ENCODE results near the gene FNIP2.
A peak's percentile ranks its signal among the peaks of the same experiment; 100 is the strongest.
"Not testable (repeated sequence)": the region's sequence is repeated elsewhere in the genome, so short reads cannot be mapped to it uniquely, and the experiment has no call there.

FNIP2 gene

GRCh38 chr4:158875026-158875425, 106.2 kb downstream of the FNIP2 start:
- DNase-seq, result no peak

- no peak for DNase-seq
Observed at GRCh38 chr4:158875455-158875854, 106.6 kb downstream of the FNIP2 start.

DNA sequence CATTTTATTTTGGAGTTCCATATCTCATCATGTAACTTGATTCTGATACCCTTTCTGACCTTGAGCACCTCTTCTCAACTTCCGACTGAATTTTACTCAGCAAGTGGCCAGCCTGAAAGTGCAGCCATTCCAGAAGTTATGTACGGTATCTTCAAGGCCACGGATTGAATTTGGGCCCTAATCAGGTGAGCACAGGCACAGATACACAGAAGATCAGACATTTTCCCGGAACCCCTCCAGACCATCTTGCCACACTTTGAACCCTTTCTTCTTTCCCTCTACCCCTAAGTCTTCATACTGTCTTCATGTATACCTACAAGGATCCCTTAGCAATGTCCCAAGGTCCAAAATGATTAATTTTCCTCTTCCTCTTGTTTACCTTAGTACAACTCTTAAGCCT, 108.2 kb downstream of the FNIP2 start:
- no peak for DNase-seq

- DNase-seq, result not testable (repeated sequence)
Observed at GRCh38 chr4:158882142-158882541, 113.3 kb downstream of the FNIP2 start.

DNA sequence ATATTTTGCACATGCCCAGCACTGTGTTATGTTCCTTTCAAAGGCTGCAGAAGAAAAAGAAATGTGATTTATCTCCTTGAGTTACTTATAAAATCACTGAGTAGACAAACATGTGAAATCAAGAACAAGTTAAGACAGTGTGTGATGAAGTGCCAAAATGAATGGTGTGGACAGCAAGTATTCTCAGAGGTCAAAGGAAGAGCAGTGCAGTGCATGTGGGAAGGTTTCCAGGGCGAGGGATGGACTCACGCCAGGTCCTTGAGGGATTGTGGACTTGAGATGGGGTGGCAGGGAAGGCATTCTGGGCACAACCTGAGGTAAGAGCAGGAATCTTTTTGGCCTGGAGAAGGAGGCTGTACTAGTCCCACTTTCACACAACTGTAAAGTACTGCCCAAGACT, 115.5 kb downstream of the FNIP2 start:
- no peak for DNase-seq

DNA sequence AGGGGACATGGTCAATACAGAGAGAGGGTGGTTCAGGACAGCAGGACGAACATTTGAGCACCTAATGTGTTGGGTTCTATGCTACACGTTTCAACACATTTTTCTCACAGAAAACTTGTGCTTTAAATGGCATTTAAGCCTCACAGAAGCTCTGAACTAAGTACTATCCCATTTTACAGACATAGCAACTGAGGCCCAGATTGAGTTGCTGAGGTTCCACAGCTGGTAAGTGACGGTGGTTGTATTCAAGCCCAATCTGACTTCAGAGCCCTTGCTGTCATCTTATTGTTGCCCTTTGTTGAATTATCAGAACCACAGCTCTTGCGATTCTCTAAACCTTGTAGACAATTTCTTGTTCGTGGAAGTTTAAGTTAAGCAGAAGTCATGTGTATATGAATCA, 116.7 kb downstream of the FNIP2 start:
- DNase-seq, result no peak

DNA sequence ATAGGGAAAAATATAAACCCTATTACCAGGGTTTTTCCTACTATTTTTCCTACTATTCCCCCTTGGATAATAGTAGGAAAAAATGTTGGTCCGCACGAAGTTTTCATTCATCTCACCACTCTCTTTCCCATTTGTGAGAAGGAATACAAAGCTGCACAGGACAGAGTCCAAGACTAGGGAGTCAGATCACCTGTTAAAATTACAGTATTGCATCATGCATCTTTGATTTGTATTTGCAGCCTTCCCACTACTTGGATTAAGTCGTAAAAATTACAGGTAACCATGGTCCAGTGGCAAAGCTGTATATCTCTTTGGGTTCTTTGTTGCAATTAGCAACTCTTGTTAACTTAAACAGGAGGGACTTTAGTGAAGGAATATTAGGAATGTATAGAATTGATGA, 121.5 kb downstream of the FNIP2 start:
- DNase-seq, result no peak

DNA sequence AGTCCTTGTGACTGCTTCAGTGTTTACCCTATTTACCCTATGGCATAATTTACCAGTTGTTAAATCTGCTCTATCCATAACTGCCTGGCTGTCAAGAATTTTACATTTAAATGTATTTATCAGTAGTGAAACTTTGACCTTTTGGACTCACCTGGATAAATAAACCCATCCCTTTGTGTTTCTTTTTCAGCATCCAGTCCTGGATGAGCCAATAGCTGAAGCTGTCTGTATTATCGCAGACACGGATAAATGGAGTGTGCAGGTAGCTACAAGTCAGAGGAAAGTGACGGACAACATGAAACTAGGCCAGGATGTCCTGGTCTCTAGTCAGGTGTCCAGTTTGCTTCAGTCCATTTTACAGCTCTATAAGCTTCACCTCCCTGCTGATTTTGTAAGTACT, 122.4 kb downstream of the FNIP2 start:
- DNase-seq, result no peak

- DNase-seq, result no peak
Observed at GRCh38 chr4:158894826-158895225, 126.0 kb downstream of the FNIP2 start.

GRCh38 chr4:158895797-158896576, 127.2 kb downstream of the FNIP2 start:
- peak; percentile 60 for DNase-seq

DNA sequence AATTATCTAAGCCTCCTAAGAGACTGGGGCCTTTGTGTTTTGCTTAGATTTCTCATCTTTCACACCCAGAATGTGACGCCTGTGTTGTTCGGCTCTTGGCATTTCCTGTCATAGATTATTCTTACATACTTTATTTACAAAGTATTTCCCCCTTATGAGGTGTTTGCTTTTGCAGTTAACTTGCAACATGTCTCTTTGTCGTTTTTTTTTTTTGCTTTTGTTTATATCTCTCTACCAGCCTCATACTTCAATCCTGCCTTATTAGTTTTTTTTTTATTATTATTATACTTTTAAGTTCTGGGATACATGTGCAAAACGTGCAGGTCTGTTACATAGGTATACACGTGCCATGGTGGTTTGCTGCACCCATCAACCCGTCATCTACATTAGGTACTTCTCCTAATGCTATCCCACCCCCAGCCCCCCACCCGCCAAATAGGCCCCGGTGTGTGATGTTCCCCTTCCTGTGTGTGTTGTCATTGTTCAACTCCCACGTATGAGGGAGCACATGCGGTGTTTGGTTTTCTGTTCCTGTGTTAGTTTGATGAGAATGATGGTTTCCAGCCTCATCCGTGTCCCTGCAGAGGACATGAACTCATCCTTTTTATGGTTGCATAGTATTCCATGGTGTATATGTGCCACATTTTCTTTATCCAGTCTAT, 127.9 kb downstream of the FNIP2 start:
- DNase-seq, result peak; percentile 3

DNA sequence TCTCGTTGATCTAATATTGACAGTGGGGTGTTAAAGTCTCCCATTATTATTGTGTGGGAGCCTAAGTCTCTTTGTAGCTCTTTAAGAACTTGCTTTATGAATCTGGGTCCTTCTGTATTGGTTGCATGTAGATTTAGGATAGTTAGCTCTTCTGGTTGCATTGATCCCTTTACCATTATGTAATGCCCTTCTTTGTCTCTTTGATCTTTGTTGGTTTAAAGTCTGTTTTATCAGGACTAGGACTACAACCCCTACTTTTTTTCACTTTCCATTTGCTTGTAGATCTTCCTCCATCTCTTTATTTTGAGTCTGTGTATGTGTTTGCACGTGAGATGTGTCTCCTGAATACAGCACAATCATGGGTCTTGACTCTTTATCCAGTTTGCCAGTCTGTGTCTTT, 131.6 kb downstream of the FNIP2 start:
- DNase-seq, result not testable (repeated sequence)

DNA sequence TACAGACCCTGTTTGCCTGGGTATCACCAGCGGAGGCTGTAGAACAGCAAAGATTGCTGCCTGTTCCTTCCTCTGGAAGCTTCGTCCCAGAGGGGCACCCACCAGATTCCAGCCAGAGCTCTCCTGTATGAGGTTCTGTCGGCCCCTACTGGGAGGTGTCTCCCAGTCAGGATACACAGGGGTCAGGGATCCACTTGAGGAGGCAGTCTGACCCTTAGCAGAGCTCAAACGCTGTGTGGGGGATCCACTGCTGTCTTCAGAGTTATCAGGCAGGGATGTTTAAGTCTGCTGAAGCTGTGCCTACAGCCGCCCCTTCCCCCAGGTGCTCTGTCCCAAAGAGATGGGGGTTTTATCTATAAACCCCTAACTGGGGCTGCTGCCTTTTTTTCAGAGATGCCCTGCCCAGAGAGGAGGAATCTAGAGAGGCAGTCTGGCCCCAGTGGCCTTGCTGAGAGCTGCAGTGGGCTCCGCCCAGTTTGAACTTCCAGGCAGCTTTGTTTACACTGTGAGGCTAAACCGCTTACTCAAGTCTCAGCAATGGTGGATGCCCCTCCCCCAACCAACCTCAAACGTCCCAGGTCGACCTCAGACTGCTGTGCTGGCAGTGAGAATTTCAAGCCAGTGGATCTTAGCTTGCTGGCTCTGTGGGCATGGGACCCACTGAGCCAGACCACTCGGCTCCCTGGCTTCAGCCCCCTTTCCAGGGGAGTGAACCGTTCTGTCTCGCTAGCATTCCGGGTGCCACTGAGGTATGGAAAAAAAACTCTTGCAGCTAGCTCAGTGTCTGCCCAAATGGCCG, 133.7 kb downstream of the FNIP2 start:
- DNase-seq, result peak; percentile 60

DNA sequence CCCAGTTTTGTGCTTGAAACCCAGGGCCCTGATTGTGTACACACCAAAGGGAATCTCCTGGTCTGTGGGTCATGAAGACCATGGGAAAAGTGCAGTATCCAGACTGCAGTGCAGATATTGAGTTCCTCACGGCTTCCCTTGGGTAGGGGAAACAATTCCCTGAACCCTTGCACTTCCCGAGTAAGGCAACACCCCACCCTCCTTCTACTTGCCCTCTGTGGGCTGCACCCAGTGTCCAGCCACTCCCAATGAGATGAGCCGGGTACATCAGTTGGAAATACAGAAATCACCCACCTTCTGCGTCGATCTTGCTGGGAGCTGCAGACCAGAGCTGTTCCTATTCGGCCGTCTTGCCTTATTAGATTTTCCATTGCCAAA, 134.2 kb downstream of the FNIP2 start:
- DNase-seq, result no peak

- DNase-seq, result no peak
Observed at GRCh38 chr4:158903472-158904043, 134.7 kb downstream of the FNIP2 start.

DNA sequence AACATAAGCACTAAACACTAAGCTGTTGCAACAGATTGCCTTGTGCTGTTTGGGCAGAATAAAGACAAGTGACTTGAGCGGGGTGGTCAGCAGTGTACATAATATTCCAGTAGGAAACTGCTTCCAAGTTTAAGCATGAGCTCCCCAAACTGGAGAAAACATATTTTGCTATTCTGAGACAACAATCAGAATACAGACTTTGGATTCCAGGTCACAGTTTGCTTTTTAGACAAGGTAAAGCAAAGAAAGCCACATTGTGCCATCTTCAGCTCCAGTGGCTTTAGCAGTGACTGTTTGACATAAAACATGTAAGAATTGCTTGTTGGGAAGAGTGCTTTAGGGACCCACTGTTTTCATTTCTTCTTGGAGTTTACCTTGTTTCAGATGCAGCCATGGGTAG, 136.0 kb downstream of the FNIP2 start:
- no peak for DNase-seq

DNA sequence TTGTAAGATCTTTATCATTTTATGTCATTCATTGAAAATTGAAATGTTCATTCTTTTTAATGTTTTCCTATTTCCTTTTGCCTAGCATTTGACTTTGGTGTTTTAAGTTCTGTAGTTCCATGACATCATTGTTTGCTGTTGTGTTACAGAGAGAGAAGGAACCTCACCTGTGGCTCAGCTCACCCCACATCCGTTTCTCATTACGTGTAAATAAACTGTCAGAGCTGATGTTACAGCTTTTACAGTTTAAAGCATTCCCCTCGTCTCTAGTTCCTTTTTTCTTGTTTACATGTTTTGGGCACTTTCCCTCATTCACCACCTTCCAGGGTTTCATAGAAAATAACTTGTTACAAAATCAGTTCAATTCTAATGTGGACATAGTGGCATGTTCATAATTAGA, 137.2 kb downstream of the FNIP2 start:
- peak; percentile 10 for DNase-seq

DNA sequence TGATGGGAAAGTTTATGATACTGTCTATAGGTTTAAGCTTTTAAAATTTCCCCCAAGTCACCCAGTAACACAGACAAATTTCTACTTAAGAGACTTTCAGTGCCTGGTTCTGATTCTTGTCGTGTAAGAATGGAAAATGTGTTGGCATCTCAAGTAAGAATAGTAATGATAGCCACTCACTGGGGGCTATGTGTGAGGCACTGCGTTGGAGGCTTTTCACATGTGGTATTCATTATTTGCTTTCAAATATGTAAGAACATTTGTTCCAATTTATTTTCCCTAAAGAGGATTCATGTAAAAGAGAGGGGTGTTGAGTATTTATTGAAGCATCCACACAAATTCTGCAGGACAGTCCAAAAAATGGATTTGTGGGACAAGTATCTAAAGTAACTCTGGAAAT, 143.6 kb downstream of the FNIP2 start:
- DNase-seq, result no peak

- DNase-seq, result no peak
Observed at GRCh38 chr4:158912806-158913205, 144.0 kb downstream of the FNIP2 start.

- DNase-seq, result no peak
Observed at GRCh38 chr4:158913766-158914165, 144.9 kb downstream of the FNIP2 start.

- no peak for DNase-seq
Observed at GRCh38 chr4:158914218-158914617, 145.4 kb downstream of the FNIP2 start.

DNA sequence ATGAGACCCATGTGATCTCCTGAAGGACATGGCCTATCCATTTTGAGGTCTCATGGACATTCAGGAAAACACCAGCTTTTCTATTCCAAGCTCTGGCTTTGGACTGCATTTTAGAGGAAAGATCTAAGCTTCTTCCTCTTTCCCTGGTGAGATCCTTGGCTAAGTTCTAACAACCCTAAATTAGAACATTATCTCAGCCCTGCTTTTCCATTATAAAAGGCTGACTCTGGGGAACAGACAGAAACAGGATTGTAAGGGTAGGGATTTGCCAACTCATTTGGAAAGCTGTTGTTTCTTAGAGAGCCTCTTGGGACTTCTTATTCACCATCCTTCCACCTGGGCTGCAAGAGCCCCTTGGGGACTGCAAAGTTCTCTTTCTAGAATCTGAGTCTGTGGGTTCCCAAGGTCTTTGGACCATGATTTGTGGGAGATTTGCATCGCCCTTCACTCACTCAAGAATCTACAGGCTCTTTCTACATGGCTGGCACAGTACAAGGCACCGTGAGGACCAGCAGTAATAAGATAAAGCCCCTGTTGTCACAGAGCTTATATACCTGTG, 146.9 kb downstream of the FNIP2 start:
- no peak for DNase-seq

GRCh38 chr4:158920452-158920996, 151.7 kb downstream of the FNIP2 start:
- not testable (repeated sequence) for DNase-seq
